Testis (tissue), 3 donors: ENCODE measurements around the gene CKLF. TPM values are rescaled to one million over a fixed set of nuclear protein-coding genes. Genes with fewer than 3 reads are reported as not detected.
A peak's percentile ranks its signal among the peaks of the same experiment; 100 is the strongest.

Experiments
- DNase-seq: peaks from one replicate; pipeline ENCODE4 v3.0.0-alpha.2; 2019
- H3K27ac ChIP-seq, 2 donors: fragments of 200-600 bp; sonication (generic); one replicate each; pipeline ENCODE4 v1.5.1; 2019
- H3K27me3 ChIP-seq: fragments of 200-600 bp; sonication (generic); one replicate; pipeline ENCODE4 v1.5.1; 2019
- H3K36me3 ChIP-seq: fragments of 200-600 bp; sonication (generic); one replicate; pipeline ENCODE4 v1.5.1; 2017; ENCODE audit warnings: low read depth; ENCODE audit errors: missing control alignments
- H3K4me1 ChIP-seq: fragments of 200-600 bp; sonication (generic); one replicate; pipeline ENCODE4 v1.5.1; 2019
- H3K4me3 ChIP-seq, 2 donors: fragments of 200-600 bp; sonication (generic); one replicate each; pipeline ENCODE4 v1.5.1; 2017 to 2019
- H3K9me3 ChIP-seq: fragments of 200-600 bp; sonication (generic); one replicate; pipeline ENCODE4 v1.5.1; 2017
- CTCF ChIP-seq, 3 experiments: fragments of 450-650 bp in 2 of 3; fragments of 200-600 bp in 1 of 3; sonication (generic) in 1 of 3; IDR thresholded peaks; one replicate each; pipeline ENCODE4 v1.5.1; 2016 to 2019; ENCODE audit warnings: antibody characterized with exemption in 3 of 3, mild to moderate bottlenecking in 2 of 3, moderate library complexity in 1 of 3
- POLR2A ChIP-seq: fragments of 450-650 bp; IDR thresholded peaks from one replicate; pipeline ENCODE4 v1.6.1; 2017; ENCODE audit warnings: antibody characterized with exemption, mild to moderate bottlenecking, moderate library complexity
- WGBS, 2 donors: methylation state at CpG; one replicate each; pipeline ENCODE4 v1.1.5; 2018; 5-methylcytosine and 5-hydroxymethylcytosine counted together
- intact Hi-C: fragments of 100-400 bp; cut with DNase I; formaldehyde crosslinking; loops from one replicate; pipeline ENCODE4 v1.15.1; 2023; ENCODE audit warnings: low total_unique reads
- polyA plus RNA-seq: library from polyadenylated mRNA; stranded (reverse); fragments of 350-450 nt; fragmentation: Illumina TruSeq; extraction: RNeasy Lipid Tissue Mini Kit (QIAGEN cat#74804); gene quantifications from one replicate; pipeline ENCODE4 v1.2.3, GENCODE V29; 2014; ENCODE audit warnings: low read depth, low replicate concordance; ENCODE audit not compliant: insufficient read depth
- small RNA-seq, 2 donors: library from RNA; depleted of rRNA; stranded (forward); fragments of <200 nt; gene quantifications; one replicate each; pipeline ENCODE3, GENCODE V24; 2016
- total RNA-seq, 2 donors: library from RNA; depleted of rRNA; stranded (reverse); fragments of >200 nt; gene quantifications; one replicate each; pipeline ENCODE4 v1.2.3, GENCODE V29; 2016

The CKLF gene
- total and polyA plus RNA-seq, 3 donors from 2014 or later, result 49.5 to 128 (median 71.5) TPM

DNA sequence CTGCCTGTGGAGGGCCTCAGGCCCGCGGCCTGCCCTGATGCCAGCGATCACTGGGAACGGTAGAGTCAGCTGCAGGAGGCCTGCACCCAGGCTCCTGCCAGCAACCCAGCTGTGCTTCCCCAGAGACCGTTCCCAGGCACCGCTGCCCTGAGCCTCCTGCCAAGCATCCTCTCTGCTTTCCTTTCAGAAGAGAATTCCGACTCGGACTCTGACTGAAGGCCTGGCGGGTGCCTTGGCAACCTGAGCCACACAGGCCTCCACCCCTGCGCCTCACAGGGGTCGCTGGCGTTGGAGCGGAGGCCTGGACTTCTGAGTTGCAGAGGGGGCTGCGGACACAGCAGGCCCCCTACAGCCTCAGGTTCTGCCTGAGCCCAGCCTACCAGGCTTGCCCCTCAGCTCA lies 60.0 kb downstream of the CKLF start:
- Histone ChIP-seq H3K27me3 (no peaks in the 10 kb centered on the region), H3K4me3 (no peak overlapping the region), H3K9me3 (no peaks in the 10 kb centered on the region), H3K27ac (no peak overlapping the region), H3K4me1 (peaks cover 14% of the 10 kb centered on the region), H3K36me3 (no peaks in the 10 kb centered on the region)
- no peak for TF ChIP-seq POLR2A
- TF ChIP-seq CTCF (IDR thresholded peaks at IDR 0.05), result no peak
- 78 to 86% methylated on average over 8 to 14 of the region's 14 CpGs for WGBS, 2 donors
- no peak for DNase-seq
- intact Hi-C loops, result no loop called here

DNA sequence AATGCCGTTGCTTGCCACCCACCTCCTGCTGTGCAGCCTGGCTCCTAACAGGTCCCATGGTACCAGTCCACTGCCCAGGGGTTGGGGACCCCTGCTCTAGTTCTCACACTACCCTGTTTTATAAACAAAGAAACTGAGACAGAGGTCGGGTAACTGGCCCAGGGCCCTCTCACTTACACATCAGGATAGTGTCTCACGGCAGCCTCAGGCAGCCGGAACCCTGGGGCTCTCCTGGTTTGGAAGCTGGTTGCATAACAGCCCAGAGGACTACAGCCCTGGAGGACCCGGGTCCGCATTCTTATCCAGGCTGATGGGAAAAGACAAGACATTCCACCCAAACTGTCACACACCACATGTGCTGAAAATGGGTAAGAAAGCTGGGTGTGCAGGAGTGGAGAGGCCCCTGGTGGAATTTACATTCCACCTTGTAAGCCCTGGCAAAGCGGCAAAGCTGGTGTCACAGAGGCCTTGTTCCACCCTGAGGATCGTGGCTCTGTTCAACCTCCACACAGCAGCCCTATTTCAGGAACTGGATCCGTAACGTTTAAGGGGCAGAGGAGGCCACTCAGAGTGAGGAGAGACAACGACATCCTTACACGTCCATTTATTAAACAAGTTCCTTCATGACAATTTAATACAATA lies 61.9 kb downstream of the CKLF start:
- Histone ChIP-seq H3K27ac (peak overlapping the region in 1 of 2 donors; percentile 10), H3K4me1 (peaks cover 18% of the 10 kb centered on the region), H3K27me3 (no peaks in the 10 kb centered on the region), H3K9me3 (no peaks in the 10 kb centered on the region), H3K36me3 (no peaks in the 10 kb centered on the region), H3K4me3 (no peak overlapping the region)
- 86 to 89% methylated on average over 11 to 12 of the region's 12 CpGs for WGBS, 2 donors
- intact Hi-C loops, result no loop called here
- no peak for DNase-seq
- no peak for TF ChIP-seq CTCF (IDR thresholded peaks at IDR 0.05)
- no peak for TF ChIP-seq POLR2A

Small RNAs within 50 kb of the gene (small RNA-seq; reads per million reads assigned to genes)
- 0 reads per million in 2 donors for gene CKLF-CMTM1

Other genes starting within 250 kb of the CKLF start
- 10 to 100 TPM; 22.1 to 40.6 TPM for gene CDH5, start 185.9 kb upstream of the CKLF start, total RNA-seq
- 23.8 TPM for gene CDH5, start 185.9 kb upstream of the CKLF start, polyA plus RNA-seq
- 1 to 10 TPM; 4.2 to 6.1 TPM for gene BEAN1, start 125.3 kb upstream of the CKLF start, total RNA-seq
- 18.0 TPM for gene BEAN1, start 125.3 kb upstream of the CKLF start, polyA plus RNA-seq
- gene TK2, start 2.5 kb upstream of the CKLF start, total RNA-seq, result 10 to 100 TPM; 51.7 to 66.8 TPM
- 73.4 TPM for gene TK2, start 2.5 kb upstream of the CKLF start, polyA plus RNA-seq
- 10 to 100 TPM; 24.0 to 47.5 TPM for gene CMTM1, start 13.9 kb downstream of the CKLF start, total RNA-seq
- gene CMTM1, start 13.9 kb downstream of the CKLF start, polyA plus RNA-seq, result 103 TPM
- 100 to 1,000 TPM; 307 to 454 TPM for gene CMTM2, start 26.9 kb downstream of the CKLF start, total RNA-seq
- 1,249 TPM for gene CMTM2, start 26.9 kb downstream of the CKLF start, polyA plus RNA-seq
- gene CMTM3, start 52.1 kb downstream of the CKLF start, total RNA-seq, result 100 to 1,000 TPM; 137 to 182 TPM
- 149 TPM for gene CMTM3, start 52.1 kb downstream of the CKLF start, polyA plus RNA-seq
- 10 to 100 TPM; 50.9 to 59.2 TPM for gene CMTM4, start 144.2 kb downstream of the CKLF start, total RNA-seq
- 22.2 TPM for gene CMTM4, start 144.2 kb downstream of the CKLF start, polyA plus RNA-seq
- 100 to 1,000 TPM; 132 to 145 TPM for gene DYNC1LI2, start 199.0 kb downstream of the CKLF start, total RNA-seq
- 89.0 TPM for gene DYNC1LI2, start 199.0 kb downstream of the CKLF start, polyA plus RNA-seq
- 10 to 100 TPM; 12.1 to 30.6 TPM for gene TERB1, start 249.0 kb downstream of the CKLF start, total RNA-seq
- gene TERB1, start 249.0 kb downstream of the CKLF start, polyA plus RNA-seq, result 13.3 TPM